ENCODE measurements around the gene NUBP2.

The NUBP2 gene

DNA sequence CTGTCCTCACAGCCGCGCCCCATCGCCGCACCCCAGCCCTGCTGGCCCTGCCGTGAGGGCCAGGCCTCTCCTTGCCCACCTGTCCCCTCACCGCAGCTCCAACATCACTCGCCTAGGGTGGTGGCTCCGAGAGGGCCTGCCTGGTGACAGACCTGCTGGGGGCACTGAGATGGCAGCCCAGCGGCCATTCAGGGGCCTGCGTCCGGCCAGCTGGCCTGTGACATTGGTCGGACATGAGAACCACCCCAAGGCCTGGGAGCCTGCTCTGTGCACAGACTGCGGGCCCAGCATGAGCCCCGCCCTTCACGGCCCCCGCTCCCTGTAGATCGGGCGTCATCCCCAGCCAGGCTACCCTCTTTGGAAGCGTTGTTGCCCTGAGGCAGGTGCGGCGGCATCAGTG lies 23.2 kb upstream of the NUBP2 start:
- no peak for DNase-seq

DNA sequence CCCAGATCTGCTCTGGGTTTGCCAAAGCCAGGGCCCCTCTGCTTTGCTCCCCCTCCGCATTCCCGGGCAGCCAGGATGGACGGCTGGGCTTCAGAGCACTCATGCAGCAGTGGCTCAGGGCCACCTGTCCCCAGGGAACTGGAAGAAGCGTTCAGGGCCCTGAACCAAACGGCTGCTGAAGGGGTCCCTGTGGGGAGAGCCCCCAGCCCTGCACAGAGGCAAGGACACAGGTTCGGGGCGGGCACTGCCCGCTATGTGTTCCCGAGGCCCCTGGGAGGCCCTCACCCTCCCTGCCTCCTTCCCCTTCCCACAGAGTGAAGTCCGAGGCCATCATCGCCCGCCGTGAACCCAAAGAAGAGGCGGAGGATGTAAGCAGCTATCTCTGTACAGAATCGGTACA lies 21.8 kb upstream of the NUBP2 start:
- DNase-seq, result no peak

DNA sequence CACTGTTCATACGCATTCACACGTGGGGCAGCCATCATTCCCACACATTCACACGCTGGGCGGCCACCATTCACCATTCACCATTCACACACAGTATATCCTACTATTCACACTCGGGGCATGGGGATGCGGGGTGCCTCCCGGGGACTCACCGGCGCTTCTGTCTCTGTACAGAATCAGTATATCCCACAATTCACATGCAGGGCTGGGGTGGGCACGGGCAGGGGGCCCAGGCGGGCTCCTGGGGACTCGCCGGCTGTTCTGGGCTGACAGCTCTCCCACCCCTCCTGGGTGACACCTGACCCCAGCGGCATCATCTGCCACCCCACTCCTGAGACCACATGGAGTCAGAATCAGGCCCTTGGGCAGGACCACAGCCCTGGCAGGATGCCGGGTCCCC lies 21.0 kb upstream of the NUBP2 start:
- DNase-seq, result no peak

DNA sequence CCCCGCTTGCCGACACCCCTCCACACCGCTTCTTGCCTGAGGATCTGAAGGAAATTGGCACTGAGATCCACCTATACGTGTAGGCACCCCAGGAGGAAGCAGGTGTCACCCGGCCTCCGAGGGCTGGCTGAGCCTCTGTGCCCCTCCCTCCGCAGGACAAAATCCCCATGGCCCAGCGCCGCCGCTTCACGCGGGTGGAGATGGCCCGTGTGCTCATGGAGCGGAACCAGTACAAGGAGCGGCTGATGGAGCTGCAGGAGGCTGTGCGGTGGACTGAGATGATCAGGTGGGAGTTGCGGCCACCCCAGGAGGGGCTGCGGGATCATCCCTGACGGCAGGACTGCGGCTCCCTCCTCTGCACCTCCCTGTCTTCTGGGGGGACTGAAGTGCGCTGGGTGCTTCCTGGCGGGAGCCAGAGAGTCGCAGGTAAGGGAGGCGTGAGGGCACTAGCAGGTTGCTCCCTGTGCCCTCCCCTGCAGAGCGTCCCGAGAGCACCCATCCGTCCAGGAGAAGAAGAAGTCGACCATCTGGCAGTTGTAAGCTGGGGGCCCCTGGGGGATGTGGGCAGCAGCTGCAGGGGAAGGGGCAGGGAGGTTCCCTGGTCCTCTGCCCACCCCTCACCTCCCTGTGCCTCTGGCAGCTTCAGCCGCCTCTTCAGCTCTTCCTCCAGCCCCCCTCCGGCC lies 20.4 kb upstream of the NUBP2 start:
- no peak for DNase-seq

DNA sequence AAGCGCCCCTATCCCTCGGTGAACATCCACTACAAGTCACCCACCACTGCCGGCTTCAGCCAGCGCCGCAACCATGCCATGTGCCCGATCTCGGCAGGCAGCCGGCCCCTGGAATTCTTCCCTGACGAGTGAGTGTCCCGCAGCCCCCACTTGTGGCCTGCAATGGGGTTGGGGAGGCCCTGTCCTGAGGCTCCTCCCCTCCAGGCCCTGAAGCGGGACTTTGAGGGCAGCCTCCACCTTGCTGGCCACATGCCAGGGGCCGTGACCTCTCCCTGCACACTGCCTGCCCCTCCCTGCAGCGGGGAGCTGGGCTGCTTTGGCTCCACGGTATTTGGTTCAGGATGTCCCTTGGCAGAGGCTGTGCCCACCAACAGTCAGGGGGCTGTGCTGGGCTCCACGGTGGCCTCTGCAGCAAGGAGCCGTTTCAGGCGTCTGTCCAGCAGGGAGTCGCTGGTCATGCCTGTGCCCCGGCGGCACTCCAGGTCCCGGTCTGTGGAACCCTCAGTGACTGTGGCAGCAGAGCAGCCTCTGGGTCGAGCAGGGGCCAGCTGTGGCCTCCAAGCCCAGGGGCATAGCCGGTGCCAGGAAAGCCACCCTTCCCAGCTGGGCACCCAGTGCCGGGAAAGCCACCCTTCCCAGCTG lies 19.8 kb upstream of the NUBP2 start:
- DNase-seq, result no peak

DNA sequence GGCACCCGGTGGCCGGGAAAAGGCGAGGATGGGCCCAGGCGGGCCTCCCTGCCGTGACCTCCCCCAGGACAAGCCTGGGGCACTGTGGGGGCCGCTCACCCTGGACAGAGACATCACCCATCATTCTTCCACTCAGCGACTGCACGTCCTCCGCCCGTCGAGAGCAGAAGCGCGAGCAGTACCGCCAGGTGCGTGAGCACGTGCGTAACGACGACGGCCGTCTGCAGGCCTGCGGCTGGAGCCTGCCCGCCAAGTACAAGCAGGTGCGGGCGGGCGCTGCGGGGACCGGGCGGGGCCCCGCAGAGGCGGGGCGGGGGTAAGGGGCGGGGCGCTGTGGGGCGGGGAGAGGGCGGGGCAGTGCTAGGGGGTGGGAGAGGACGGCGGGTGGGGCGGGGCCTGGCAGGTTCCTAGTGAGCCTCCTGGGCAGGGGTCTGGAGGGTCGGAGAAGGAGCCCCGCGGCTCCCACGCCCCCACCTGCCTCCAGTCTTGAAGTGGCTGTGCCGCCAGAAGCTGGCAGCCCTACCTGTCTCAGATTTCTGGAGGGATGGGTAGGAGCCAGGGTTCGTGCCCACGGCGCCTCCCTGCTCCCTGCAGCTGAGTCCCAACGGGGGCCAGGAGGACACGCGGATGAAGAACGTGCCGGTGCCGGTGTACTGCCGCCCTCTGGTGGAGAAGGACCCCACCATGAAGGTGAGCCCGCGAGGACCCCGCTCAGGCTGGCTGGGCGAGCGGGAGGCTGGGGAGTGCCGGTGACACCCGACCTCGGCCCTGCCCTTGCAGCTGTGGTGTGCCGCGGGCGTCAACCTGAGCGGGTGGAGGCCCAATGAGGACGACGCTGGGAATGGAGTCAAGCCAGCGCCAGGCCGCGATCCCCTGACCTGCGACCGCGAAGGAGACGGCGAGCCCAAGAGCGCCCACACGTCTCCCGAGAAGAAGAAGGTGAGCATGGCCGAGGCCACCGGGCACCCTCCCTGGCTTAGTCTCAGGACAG lies 18.9 kb upstream of the NUBP2 start:
- no peak for DNase-seq

DNA sequence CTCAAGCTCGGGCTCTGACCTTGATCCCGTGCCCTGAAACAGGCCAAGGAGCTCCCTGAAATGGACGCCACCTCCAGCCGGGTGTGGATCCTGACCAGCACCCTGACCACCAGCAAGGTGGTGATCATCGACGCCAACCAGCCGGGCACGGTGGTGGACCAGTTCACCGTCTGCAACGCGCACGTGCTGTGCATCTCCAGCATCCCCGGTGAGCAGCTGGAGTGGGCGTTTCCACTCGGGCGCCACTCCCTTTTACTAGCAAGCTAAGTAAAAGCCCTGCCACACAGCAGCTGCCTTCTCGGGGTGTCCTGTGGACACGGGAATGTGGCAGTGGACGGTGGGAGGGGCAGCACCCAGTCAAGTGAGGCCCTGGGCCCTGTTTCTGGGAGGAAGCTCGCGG lies 17.8 kb upstream of the NUBP2 start:
- no peak for DNase-seq

DNA sequence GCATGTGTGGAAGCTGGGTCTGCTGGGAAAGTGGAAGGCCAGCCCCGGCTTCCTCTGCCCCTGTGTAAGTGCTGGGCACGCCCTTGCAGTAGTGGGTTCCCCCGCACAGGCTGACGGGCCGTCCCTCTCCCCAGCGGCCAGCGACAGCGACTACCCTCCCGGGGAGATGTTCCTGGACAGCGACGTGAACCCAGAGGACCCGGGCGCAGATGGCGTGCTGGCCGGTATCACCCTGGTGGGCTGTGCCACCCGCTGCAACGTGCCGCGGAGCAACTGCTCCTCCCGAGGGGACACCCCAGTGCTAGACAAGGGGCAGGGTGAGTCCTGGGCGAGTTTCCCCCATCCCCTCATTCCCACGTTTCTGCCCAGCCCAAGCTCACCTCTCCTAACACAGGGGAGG lies 16.9 kb upstream of the NUBP2 start:
- DNase-seq, result no peak

DNA sequence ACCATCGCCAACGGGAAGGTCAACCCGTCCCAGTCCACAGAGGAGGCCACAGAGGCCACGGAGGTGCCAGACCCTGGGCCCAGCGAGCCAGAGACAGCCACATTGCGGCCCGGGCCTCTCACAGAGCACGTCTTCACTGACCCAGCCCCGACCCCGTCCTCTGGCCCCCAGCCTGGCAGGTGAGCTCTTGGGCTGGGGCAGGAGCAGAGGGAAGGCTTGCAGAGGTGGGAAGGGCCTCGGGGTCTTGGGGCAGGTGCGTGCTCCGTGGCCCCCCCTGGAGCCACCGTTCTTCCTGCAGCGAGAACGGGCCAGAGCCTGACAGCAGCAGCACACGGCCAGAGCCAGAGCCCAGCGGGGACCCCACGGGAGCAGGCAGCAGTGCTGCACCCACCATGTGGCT lies 16.5 kb upstream of the NUBP2 start:
- no peak for DNase-seq

DNA sequence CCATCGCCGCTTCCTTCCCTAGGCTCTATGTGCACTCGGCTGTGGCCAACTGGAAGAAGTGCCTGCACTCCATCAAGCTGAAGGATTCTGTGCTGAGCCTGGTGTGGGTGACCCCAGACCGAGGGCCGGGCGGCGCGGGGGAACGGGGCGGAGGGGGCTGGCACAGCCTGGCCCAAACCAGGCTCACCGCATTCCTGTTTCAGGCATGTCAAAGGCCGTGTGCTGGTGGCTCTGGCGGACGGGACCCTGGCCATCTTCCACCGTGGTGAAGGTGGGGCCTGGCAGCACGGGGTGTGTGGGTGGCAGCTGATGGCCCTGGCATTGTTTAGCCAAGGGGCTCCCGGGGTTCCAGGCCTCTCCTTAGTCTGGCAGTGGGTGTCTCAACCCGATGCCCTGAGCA lies 16.1 kb upstream of the NUBP2 start:
- DNase-seq, result no peak

DNA sequence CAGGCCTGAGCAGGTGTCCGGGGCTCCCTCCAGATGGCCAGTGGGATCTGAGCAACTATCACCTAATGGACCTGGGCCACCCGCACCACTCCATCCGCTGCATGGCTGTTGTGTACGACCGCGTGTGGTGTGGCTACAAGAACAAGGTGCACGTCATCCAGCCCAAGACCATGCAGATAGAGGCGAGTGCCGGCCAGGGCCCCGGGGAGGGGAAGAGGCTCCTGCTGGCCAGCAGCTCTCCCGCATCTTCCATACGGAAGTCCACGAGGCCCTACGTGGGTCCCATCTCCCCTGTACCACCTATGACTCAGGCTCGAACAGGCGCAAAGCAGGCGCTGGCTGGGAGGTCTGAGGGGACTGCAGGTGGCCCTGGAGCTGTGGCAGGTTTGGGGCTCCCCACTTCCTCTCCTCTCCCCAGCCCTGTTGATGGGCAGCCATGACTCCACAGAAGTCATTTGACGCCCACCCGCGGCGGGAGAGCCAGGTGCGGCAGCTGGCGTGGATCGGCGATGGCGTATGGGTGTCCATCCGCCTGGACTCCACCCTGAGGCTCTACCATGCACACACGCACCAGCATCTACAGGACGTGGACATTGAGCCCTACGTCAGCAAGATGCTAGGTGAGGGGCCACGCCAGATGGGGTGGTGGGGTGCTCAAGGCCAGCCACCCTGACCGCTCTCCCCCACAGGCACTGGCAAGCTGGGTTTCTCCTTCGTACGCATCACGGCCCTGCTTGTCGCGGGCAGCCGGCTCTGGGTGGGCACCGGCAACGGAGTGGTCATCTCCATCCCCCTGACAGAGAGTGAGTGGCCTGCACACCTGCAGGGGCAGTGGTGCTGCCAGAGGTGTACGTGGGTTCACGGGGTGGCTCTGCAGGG lies 15.4 kb upstream of the NUBP2 start:
- no peak for DNase-seq

DNA sequence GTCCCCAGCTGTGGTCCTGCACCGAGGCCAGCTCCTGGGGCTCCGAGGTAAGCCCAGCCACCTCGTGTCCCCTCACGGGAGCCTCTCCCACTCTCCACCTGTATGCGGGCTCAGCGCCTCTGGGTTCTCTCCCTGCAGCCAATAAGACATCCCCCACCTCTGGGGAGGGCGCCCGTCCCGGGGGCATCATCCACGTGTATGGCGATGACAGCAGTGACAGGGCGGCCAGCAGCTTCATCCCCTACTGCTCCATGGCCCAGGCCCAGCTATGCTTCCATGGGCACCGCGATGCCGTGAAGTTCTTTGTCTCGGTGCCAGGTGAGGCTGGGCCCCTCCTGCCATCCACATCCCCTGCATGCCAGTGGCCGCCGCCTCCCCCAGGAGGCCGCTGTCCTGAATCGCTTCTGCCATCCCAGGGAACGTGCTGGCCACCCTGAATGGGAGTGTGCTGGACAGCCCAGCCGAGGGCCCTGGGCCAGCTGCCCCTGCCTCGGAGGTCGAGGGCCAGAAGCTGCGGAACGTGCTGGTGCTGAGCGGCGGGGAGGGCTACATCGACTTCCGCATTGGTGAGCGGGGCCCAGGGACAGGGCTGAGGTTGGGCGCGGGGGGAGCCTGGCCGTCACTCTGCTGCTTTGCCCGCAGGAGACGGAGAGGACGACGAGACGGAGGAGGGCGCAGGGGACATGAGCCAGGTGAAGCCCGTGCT lies 14.5 kb upstream of the NUBP2 start:
- DNase-seq, result no peak

DNA sequence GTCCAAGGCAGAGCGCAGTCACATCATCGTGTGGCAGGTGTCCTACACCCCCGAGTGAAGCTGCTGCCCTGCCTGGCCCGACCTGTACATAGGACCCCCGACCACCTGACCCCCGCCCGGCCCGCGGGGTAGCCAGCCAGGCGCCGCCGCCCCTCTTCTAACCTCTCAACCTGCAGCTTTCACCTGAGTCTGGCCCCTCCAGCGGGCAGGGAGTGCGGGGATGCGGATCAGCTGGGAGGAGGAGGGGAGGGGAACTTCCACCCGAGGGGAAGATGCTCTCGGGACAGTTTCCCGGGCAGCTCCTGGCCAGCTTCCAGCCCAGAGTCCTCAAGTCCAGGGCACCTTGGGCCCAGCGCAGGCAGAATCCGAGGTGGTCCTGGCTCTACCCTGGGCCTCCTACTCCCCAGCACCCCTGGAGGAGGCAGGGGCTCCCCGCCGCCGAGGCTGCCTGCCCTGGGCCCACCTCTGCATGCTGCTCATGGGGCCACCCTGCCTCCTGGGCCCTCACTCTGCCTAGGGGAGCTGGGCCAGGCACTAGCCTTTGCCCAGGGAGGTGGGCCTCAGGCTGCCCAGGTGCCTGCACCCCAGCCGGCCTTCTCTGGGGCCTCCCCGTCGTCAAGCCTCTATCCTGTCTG lies 13.9 kb upstream of the NUBP2 start:
- DNase-seq, result no peak

DNA sequence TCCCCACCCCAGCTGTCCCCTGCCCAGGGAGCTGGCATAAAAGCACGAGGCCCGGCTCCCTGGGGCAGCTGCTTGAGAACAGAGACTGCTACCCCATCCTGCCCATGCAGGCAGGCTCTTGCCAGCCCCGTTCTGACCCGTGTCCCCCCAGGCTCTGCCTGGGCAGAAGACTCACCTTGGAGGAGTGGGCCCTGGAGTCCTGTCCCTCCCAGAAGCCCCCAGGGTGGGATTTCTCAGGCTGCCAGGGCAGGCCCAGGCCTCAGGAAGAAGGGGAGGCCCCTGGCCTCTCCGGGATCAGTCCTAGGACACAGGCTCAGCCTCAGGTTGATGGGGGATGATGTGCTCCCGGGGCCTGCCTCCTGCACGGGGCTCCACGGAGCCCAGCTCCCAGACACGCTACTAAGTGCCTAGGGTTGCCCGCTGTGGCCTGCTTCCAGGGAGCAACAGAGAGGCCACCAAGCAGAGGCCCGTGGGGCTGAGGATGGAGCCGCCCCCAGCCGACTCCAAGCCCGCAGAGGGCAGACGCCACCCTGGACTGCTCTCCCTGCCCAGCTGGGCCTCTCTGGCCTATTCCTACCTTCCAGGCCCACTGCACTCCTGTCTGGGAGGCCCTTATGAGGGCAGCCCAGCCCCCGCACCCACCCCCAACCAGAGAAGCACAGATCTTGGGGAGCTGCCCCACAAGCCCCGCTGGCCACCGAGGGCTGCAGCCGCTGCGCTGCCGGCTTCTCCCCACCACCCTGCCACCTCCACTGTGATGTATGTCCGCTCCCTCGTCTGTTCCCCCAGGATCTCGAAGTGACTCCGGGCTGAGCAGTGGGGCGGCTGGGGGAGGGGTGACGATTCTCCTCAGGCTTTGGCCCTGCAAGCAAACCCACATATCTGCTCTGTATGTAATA lies 13.1 kb upstream of the NUBP2 start:
- DNase-seq, result no peak

DNA sequence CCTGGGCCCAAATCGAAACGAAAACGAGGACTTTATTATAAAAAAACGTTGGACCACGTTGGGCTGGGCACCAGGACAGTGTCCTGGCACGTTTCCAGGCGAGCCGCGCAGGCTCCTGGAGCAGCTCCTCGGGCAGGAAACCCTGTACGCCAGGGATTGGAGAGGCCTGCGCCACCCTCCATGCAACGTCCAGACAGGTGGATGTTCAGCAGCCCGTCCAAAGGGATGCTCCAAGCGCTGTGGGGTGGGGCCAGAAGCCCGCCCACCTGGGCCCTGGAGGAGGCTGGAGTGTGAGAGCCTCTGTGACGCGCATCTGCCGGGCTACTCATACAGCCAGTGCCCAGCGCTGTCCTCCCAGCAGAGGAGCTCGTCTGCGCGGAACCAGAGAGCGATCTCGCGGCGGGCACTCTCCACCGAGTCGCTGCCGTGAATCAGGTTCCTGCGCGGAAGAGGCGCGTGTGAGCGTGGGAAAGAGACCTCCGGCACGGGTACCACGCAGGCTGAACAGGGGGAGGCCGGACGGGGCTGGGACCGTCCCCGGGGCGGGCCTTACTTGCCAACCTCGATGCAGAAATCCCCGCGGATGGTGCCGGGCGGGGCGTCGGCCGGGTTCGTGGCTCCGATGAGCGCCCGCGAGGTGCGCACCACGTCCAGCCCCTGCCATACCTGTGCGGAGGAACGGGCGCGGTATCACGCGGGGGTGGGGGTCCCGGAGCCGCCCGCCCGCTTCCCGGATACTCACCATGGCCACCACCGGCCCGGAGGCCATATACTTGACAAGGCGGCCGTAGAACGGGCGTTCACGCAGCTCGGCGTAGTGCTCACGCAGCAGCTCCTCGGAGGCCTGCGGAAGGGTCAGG lies 12.2 kb upstream of the NUBP2 start:
- DNase-seq, result peak; percentile 43

DNA sequence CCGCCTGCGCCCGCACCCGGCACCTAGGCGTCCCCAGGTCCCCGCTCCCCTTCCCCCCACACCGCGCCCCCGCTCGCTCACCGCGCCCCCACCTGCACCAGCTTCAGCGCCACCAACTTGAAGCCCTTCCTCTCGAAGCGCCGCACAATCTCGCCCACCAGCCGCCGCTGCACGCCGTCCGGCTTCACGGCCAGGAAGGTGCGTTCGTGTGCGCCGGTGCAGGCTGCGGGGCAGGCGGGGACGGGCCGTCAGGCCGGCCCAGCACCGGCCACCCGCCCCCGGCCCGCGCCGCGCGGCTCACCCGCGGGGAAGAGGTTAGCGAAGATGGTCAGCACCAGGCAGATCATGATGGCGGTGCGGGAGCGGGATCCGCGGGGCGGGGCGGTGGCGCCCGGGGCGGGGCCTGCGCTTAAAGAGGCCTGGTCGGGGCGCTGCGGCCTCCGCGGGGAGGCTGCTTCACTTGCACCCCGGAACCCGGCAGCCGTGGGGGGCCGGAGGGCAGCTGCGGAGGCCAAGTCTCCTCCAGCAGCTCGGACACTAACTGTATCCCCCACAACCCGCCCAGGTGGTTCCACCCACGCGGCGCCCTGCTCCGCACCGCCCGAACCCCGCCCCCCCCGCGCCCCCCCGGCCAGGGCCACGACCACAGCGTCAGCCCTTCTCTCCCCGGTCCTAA lies 11.4 kb upstream of the NUBP2 start, which contains the start of gene NME3:
Gene NME3 (minus strand): TSS at position 356 of the 676 bp plus-strand sequence. CDS start 9 bp downstream, at position 347.
- peak; percentile 60 for DNase-seq

DNA sequence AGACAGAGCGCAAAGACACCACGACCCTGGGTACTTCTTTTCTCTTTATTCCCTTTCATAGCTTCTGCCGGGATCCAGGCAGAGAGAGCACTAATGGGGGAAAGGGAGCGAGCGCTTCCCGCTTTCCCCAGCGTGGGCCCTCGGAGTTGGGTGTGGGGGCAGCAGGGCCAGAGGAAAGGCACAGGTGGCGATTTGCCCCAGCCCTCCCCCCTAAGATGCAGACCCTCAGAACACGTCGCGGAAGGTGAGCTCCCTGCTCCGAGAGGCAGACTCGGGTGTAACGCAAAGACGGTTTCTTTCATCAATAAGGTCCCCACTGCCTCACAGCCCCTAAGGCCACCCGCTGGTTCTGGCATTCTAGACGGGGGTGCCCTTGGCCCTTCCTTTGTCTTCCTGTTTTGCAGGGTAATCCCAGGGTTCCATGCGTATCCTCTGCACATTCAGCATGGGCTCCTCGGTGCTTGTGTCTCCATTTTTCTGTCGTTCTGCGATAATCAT lies 10.8 kb upstream of the NUBP2 start:
- DNase-seq, result no peak

DNA sequence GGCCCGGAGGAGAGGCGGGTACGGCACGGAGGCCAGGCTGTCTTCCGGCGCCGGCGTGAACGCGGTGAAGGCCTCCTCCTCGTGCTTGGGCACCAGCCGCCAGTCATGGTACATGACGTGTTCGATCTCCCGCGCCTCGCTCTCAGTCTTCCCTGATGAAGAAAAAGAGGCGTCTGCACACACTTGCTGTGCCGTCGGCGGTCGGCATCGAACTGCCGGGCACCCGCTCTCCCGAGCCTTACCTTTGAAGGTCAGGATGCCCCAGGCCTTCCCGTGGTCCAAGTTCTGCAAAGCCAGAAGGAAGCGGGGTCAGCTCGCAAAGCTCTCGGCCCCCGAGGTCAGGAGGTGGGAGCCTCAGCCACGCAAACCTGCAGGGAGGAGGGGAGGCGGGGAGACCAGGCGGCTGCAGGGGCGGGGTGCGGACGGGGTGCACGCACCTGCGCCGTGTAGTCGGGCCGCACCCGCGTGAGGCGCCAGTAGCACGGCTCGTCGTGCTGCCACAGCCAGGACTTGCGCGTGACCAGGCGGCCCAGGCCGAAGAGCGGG lies 10.3 kb upstream of the NUBP2 start, which contains the start of gene EME2:
Gene EME2 (plus strand): TSS at position 449 of the 546 bp plus-strand sequence. CDS start 418 bp downstream, outside the sequence.
- no peak for DNase-seq
